ENCODE data around the gene MR1.
A peak's percentile ranks its signal among the peaks of the same experiment; 100 is the strongest.
"Not testable (repeated sequence)": the region's sequence is repeated elsewhere in the genome, so short reads cannot be mapped to it uniquely, and the experiment has no call there.

Gene MR1

DNA sequence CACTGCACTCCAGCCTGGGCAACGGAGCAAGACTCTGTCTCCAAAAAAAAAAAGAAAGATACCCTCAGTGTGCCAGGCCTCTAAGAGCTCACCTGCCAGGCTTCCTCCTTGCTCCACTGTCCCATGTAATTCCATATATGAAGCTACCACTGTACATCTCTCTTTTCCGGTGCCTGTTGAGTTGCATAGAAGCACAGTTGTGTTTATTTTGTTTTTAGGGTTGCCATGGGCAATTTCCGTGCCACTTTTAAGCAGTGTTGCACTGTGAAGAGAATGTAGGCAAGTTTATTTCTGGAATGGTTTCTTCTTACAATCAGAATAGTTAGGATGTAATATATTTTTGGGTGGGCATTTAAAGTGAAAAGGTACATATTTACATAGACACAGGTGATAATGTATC is 23.3 kb downstream of the MR1 start:
- H3K4me3 ChIP-seq (ENCODE audit: low read depth, low read length): no peak overlapping the region
- no peak for TF ChIP-seq CTCF (IDR thresholded peaks at IDR 0.05; ENCODE audit: borderline replicate concordance, insufficient read depth, low read depth, low read length)

DNA sequence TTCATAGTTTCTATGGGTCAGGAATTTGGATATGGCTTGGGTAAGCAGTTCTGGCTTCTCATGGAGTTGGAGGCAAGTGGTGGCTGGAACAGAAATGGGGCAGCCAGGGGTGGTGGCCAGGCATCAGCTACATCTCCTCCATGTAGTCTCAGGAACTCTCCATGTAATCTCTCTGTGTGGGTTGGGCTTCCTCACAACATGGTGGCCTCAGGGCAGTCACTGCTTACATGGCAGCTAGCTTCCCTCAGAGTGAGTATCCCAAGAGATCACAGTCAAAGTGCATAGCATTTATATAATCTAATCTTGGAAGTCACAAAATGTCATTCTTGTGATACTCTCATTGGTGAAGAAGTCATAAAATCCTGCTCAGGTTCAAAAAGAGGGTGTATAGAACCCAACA is 25.7 kb downstream of the MR1 start:
- no peak for TF ChIP-seq CTCF (IDR thresholded peaks at IDR 0.05; ENCODE audit: borderline replicate concordance, insufficient read depth, low read depth, low read length)
- H3K4me3 ChIP-seq (ENCODE audit: low read depth, low read length): no peak overlapping the region

DNA sequence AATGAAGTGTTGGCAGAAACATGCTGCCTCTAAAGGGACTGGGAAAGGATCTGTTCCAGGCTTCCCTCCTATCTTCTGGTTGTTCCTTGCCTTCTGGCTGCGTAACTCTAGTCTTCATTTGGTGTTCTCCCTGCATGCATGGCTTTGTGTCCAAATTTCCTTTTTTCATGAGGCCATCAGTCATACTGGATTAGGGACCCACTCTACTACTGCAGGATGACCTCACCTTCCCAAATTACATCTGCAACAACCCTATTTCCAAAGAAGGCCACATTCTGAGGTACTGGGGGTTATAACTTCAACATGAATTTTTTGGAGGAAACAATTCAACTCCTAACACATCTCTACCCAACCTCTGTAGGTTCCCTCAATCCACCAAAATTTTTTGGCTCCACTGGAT is 26.3 kb downstream of the MR1 start:
- no peak for TF ChIP-seq CTCF (IDR thresholded peaks at IDR 0.05; ENCODE audit: borderline replicate concordance, insufficient read depth, low read depth, low read length)
- H3K4me3 ChIP-seq (ENCODE audit: low read depth, low read length): no peak overlapping the region

DNA sequence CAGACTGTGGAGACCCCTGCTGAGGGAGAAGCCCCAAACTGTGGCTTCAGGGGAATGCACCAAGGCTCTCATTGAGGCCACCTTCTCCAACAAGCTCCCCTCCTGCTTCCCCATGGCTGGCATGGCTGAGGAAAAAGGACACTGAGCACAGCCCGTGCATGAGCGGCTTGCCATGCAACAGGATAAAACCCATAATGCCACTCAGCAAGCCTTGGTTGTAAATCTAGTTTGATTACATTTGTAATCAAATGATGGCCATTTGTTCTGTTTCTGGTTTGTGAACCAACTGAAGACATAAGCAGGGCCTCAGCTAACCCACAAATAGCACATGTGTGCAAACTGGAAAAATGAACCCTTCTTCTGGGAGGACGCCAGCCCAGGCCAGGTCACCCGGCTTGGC is 27.2 kb downstream of the MR1 start:
- not testable (repeated sequence) for H3K4me3 ChIP-seq (ENCODE audit: low read depth, low read length)

DNA sequence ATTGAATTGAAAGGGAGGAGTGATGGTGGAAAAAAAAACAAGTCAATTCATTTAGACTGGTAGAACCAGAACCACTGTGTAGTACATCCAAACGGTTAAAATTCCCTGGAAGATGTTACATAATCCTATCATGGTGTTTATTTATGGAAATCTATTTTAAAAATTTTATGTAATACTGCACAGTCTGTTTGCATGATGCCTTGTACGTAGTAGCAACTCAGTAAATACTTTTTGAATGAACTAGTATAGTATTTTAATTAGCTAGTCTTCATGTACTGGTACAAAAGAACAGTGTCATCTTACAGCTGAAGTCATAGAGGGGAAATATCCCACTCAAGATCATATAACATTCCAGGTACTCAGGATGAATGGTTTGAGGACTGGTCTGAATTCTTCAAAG is 27.7 kb downstream of the MR1 start:
- no peak overlapping the region for H3K4me3 ChIP-seq (ENCODE audit: low read depth, low read length)
- no peak for TF ChIP-seq CTCF (IDR thresholded peaks at IDR 0.05; ENCODE audit: borderline replicate concordance, insufficient read depth, low read depth, low read length)

DNA sequence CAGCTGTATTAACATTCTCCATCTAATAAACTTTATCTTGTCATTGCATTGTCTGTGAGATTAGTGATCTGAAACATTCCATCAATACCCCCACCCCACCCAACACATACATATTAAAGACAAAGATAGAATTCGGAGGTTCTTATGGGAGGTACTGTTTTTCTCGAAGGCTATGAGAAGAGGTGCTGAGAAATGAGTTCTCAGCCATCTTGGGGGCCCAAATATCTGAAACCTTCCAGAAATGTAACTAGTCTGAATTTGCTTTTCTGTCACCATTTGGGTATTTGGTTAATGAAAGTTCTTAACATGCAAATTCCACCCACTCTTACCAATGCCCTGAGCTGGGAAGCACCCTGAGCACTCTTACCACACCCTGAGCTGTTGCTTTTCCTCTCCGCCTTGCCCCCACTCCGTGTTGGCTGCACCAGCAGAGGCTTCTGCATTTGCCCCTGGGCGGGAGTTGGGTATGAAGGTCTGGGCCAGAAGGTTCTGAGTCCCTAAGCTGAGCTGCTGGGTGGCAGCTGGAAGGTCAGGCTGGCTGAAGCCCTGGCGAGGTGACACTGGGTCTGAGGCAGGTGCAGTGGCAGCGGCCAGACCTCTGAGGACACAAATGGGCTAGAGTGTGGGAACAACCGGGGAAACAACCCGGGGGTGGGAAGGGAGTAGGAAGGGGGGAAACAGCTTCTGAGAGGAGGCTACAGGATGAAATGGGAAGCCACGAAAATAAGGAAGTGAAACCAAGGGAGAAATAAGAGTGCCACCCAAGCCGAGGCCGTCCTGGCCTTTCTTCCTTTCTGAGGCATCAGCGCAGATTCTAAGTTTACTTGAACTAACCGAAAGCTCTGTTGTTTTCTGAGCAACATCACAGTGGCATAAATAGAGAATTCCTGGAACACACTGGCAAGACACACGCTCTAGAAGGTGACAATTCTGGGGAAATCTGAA is 28.4 kb downstream of the MR1 start:
- peak overlapping the region; percentile 34 for H3K4me3 ChIP-seq (ENCODE audit: low read depth, low read length)

GRCh38 chr1:181062836-181063428 is 29.1 kb downstream of the MR1 start:
- H3K4me3 ChIP-seq (ENCODE audit: low read depth, low read length): peak overlapping the region; percentile 34
- no peak for TF ChIP-seq CTCF (IDR thresholded peaks at IDR 0.05; ENCODE audit: borderline replicate concordance, insufficient read depth, low read depth, low read length)

More for the DNA sequence above, 28.4 kb downstream of the MR1 start:
- no peak for TF ChIP-seq CTCF (IDR thresholded peaks at IDR 0.05; ENCODE audit: borderline replicate concordance, insufficient read depth, low read depth, low read length)
